Mesendoderm (in vitro differentiated cells): ENCODE measurements around the gene CXCL3. TPM values are rescaled to one million over a fixed set of nuclear protein-coding genes. Genes with fewer than 3 reads are reported as not detected.

Source experiments
- DNase-seq: peaks from one replicate; pipeline ENCODE4 v3.0.0; 2013
- H2AK5ac ChIP-seq: 2 replicates; pipeline ENCODE4 v1.6.1; 2013; ENCODE audit warnings: low read length, inconsistent platforms
- H2BK120ac ChIP-seq: 2 replicates; pipeline ENCODE4 v1.6.1; 2013; ENCODE audit warnings: low read depth, mild to moderate bottlenecking, low read length, moderate library complexity, mixed read lengths
- H2BK15ac ChIP-seq: replicated peaks from 2 replicates; pipeline ENCODE4 v1.6.1; 2013; ENCODE audit warnings: low read depth, mild to moderate bottlenecking, moderate library complexity
- H2BK5ac ChIP-seq: 2 replicates; pipeline ENCODE4 v1.6.1; 2013; ENCODE audit warnings: low read length, inconsistent platforms
- H3K18ac ChIP-seq: 2 replicates; pipeline ENCODE4 v1.6.1; 2013; ENCODE audit warnings: mild to moderate bottlenecking, low read length, mixed read lengths
- H3K23ac ChIP-seq: one replicate; pipeline ENCODE4 v1.6.1; 2013; ENCODE audit warnings: low read length
- H3K27ac ChIP-seq: 2 replicates; pipeline ENCODE4 v1.5.1; 2013; ENCODE audit warnings: low read depth, mild to moderate bottlenecking, inconsistent platforms, low read length, moderate library complexity
- H3K27me3 ChIP-seq: 2 replicates; pipeline ENCODE4 v1.6.1; 2013; ENCODE audit warnings: low read length, control low read depth, mild to moderate bottlenecking, inconsistent platforms; ENCODE audit not compliant: insufficient read depth, poor library complexity
- H3K36me3 ChIP-seq: 2 replicates; pipeline ENCODE4 v1.6.1; 2013; ENCODE audit warnings: low read length, inconsistent platforms; ENCODE audit not compliant: control insufficient read depth, insufficient read depth
- H3K4ac ChIP-seq: one replicate; pipeline ENCODE4 v1.6.1; 2013; ENCODE audit warnings: low read depth, mild to moderate bottlenecking, low read length, moderate library complexity
- H3K4me1 ChIP-seq: 2 replicates; pipeline ENCODE4 v1.6.1; 2013; ENCODE audit warnings: low read depth, low read length, inconsistent platforms; ENCODE audit not compliant: control insufficient read depth
- H3K4me2 ChIP-seq: 2 replicates; pipeline ENCODE4 v1.6.1; 2013; ENCODE audit warnings: low read length
- H3K4me3 ChIP-seq: 2 replicates; pipeline ENCODE4 v1.5.1; 2013; ENCODE audit warnings: mild to moderate bottlenecking, low read length
- H3K56ac ChIP-seq: one replicate; pipeline ENCODE4 v1.6.1; 2013; ENCODE audit warnings: low read length
- H3K79me1 ChIP-seq: 2 replicates; pipeline ENCODE4 v1.6.1; 2013; ENCODE audit warnings: low read length, inconsistent platforms
- H3K79me2 ChIP-seq: 2 replicates; pipeline ENCODE4 v1.6.1; 2013; ENCODE audit warnings: mild to moderate bottlenecking, low read length; ENCODE audit not compliant: control insufficient read depth, insufficient read depth
- H3K9ac ChIP-seq: 2 replicates; pipeline ENCODE4 v1.6.1; 2013; ENCODE audit warnings: low read length, inconsistent platforms
- H4K5ac ChIP-seq: one replicate; pipeline ENCODE4 v1.6.1; 2013; ENCODE audit warnings: low read length
- H4K8ac ChIP-seq: one replicate; pipeline ENCODE4 v1.6.1; 2013; ENCODE audit warnings: low read depth, mild to moderate bottlenecking, control low read depth, low read length, moderate library complexity
- WGBS: extraction: QIAGEN DNeasy Blood & Tissue Kit; methylation state at CpG from one replicate; pipeline ENCODE4 v1.1.7; 2013; ENCODE audit warnings: low lambda C conversion rate, missing lambda C conversion rate; ENCODE audit not compliant: insufficient coverage; ENCODE audit errors: extremely low coverage; 5-methylcytosine and 5-hydroxymethylcytosine counted together
- small RNA-seq: library from polyadenylated mRNA; stranded (forward); fragments of <200 nt; extraction: miRNeasy Mini kit (QIAGEN cat#:217004); gene quantifications from one replicate; pipeline ENCODE3, GENCODE V24; 2013; ENCODE audit not compliant: insufficient read depth

Gene CXCL3

GRCh38 chr4:73989031-73989430 is 49.5 kb downstream of the CXCL3 start:
- Histone ChIP-seq H3K56ac (no peak overlapping the region), H3K27me3 (no peaks in the 10 kb centered on the region), H3K4me2 (no peak overlapping the region), H3K27ac (no peak overlapping the region), H3K79me1 (no peaks in the 10 kb centered on the region), H2BK120ac (no peak overlapping the region), H3K9ac (no peak overlapping the region), H2BK15ac (no peak overlapping the region), H2BK5ac (no peak overlapping the region), H3K36me3 (no peaks in the 10 kb centered on the region), H4K5ac (no peak overlapping the region), H3K4me1 (no peaks in the 10 kb centered on the region), H3K23ac (no peak overlapping the region), H3K4ac (no peak overlapping the region), H2AK5ac (no peak overlapping the region), H3K79me2 (no peaks in the 10 kb centered on the region), H4K8ac (no peak overlapping the region), H3K18ac (no peak overlapping the region), H3K4me3 (no peak overlapping the region)
- WGBS: no CpG with 5 or more reads among the region's 3 CpGs
- no peak for DNase-seq

- Histone ChIP-seq H2BK120ac (no peak within 1 kb of the TSS), H3K4me3 (no peak within 1 kb of the TSS), H3K79me1 (no peaks in the 10 kb centered on the region), H3K4me1 (no peaks in the 10 kb centered on the region), H3K23ac (peak within 1 kb of the TSS; percentile 34), H3K79me2 (no peaks in the 10 kb centered on the region), H2AK5ac (no peak within 1 kb of the TSS), H3K56ac (no peak within 1 kb of the TSS), H3K27me3 (no peaks in the 10 kb centered on the region), H4K5ac (no peak within 1 kb of the TSS), H3K36me3 (no peaks in the 10 kb centered on the region), H4K8ac (no peak within 1 kb of the TSS), H3K27ac (no peak within 1 kb of the TSS), H3K4ac (no peak within 1 kb of the TSS), H3K4me2 (no peak within 1 kb of the TSS), H3K18ac (no peak within 1 kb of the TSS), H2BK5ac (no peak within 1 kb of the TSS), H2BK15ac (no peak within 1 kb of the TSS), H3K9ac (no peak within 1 kb of the TSS)
- WGBS: no CpG with 5 or more reads among the region's 2 CpGs
- DNase-seq: no peak
Observed at GRCh38 chr4:73988061-73988460, 50.4 kb downstream of the CXCL3 start, which contains the start of gene PPBP. Gene PPBP (minus strand): TSS chr4:73988190. CDS start chr4:73988103, 87 bp downstream.

Small RNAs within 50 kb of the gene (small RNA-seq; reads per million reads assigned to genes)
- not detected for gene RN7SL218P
